Activated CD8-positive, alpha-beta memory T cell treated with anti-CD3 and anti-CD28 coated beads, Interleukin-2, amount 50 U/mL, for 1 hour (primary cell): Measurements from ENCODE around the gene ISLR.

Experiments
- DNase-seq: peaks from one replicate; pipeline ENCODE4 v3.0.0-alpha.2; 2020; ENCODE audit errors: extremely low read depth

Gene ISLR

DNA sequence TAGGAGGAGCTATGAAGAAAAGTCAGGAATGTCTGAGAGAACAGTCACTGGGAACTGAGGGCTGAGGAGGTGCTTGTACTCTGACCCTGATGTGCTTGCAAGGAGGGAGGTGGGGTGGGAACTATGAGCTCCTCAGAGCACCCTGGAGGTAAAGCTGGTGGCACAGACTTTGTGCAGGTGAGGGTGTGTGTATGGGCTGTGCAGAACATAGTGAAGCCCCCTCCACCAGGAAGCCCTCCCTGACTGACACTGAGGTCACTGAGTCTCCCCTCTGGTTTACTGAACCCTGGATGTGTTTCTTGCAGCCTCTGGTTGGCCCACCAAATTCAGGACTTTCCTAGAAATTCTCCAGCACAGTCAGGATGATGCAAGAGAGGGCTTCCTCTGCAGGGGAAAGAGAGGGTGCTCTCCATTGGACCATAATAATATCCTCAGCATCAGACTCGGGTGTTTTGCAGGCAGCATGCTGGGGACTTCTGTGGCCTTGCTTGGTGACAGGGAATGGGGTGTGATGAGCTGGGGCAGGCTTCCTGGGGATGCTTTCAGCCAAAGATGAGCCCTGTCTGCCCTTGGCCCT is 1.5 kb upstream of the ISLR start:
- no peak for DNase-seq

DNA sequence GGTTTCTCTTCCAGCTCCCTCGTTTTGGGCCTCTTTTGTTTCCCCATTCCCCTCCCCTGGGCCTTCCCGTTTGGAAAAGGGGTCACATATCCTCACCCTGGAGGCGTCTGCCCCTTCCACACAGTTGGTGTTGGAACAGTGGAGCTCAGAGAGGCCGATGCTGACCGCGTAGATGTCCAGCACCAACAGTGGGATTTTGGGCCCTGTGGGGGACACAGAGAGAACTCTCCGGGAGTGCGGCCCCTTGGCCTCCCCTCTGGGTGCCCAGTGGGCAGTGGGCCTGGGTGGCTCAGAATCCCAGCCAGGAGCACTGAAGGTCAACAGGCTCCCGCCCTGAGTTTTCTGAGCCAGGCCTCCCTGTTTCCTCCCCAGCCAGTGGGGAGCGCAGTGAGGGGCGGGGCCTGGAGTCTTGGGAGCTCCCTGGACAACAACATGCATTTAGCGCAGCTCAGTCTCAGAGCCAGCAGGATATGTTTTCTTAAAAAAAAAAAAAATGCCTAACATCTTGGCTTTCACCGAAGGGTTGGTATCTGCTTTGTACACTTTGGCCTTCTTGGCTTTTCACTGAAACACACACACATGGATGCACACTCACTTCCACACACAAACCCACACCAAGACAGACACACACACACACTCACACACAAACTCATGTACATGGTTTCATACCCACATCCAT is 670 bp upstream of the ISLR start:
- DNase-seq = no peak

DNA sequence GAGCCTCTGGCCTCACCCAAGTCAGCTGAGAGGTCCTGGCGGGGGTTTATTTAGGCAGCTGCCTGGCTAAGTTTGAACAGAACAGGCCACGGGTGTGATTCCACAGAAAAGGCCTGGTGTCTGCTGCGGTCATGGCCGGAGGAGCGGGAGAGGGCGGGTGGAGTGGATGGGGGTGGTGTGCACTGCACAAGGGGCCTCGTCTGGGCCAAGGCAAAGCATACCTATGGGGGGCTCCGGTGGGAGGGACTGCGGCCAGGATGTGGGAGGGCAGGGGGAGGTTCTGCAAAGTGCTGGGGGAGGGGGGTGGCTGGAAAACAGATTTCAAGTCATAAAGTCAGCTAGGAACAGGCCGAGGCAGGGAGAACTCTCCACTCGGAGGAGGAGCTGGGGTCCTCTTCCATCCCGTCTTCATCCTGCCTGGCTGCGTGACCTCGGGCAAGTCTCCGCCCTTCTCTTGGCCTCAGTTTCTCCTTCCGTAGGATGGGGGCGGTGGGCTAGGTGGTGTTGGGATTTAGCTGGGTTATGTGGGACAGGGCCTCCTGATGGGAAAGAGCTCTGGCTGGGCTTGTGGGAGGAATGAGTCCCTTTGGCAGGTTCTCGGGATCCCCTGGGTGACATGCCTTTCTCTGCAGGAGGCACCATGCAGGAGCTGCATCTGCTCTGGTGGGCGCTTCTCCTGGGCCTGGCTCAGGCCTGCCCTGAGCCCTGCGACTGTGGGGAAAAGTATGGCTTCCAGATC is 878 bp downstream of the ISLR start:
- DNase-seq = no peak

DNA sequence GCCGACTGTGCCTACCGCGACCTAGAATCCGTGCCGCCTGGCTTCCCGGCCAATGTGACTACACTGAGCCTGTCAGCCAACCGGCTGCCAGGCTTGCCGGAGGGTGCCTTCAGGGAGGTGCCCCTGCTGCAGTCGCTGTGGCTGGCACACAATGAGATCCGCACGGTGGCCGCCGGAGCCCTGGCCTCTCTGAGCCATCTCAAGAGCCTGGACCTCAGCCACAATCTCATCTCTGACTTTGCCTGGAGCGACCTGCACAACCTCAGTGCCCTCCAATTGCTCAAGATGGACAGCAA is 1.4 kb downstream of the ISLR start:
- DNase-seq = no peak

DNA sequence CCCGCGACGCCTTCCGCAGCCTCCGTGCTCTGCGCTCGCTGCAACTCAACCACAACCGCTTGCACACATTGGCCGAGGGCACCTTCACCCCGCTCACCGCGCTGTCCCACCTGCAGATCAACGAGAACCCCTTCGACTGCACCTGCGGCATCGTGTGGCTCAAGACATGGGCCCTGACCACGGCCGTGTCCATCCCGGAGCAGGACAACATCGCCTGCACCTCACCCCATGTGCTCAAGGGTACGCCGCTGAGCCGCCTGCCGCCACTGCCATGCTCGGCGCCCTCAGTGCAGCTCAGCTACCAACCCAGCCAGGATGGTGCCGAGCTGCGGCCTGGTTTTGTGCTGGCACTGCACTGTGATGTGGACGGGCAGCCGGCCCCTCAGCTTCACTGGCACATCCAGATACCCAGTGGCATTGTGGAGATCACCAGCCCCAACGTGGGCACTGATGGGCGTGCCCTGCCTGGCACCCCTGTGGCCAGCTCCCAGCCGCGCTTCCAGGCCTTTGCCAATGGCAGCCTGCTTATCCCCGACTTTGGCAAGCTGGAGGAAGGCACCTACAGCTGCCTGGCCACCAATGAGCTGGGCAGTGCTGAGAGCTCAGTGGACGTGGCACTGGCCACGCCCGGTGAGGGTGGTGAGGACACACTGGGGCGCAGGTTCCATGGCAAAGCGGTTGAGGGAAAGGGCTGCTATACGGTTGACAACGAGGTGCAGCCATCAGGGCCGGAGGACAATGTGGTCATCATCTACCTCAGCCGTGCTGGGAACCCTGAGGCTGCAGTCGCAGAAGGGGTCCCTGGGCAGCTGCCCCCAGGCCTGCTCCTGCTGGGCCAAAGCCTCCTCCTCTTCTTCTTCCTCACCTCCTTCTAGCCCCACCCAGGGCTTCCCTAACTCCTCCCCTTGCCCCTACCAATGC is 2.0 kb downstream of the ISLR start:
- DNase-seq = no peak

DNA sequence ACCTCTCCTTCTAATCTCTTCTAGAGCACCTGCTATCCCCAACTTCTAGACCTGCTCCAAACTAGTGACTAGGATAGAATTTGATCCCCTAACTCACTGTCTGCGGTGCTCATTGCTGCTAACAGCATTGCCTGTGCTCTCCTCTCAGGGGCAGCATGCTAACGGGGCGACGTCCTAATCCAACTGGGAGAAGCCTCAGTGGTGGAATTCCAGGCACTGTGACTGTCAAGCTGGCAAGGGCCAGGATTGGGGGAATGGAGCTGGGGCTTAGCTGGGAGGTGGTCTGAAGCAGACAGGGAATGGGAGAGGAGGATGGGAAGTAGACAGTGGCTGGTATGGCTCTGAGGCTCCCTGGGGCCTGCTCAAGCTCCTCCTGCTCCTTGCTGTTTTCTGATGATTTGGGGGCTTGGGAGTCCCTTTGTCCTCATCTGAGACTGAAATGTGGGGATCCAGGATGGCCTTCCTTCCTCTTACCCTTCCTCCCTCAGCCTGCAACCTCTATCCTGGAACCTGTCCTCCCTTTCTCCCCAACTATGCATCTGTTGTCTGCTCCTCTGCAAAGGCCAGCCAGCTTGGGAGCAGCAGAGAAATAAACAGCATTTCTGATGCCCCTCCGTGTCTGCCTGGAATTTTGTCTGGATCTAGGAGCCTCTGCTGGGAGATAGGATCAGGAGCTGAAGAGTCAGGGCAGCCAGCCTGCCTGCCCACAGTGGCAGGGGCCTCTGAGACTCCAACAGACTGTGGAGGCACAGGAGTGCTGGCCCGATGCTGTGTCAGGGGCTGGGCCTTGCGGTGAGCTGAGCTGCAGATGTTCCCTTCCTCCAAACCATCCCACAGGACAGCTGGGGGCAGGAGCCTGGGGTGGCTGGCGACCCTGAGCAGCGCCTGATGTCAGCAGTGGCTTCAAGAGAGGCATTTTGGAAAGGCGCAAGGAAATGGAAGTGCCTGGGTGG is 3.0 kb downstream of the ISLR start:
- DNase-seq = no peak

DNA sequence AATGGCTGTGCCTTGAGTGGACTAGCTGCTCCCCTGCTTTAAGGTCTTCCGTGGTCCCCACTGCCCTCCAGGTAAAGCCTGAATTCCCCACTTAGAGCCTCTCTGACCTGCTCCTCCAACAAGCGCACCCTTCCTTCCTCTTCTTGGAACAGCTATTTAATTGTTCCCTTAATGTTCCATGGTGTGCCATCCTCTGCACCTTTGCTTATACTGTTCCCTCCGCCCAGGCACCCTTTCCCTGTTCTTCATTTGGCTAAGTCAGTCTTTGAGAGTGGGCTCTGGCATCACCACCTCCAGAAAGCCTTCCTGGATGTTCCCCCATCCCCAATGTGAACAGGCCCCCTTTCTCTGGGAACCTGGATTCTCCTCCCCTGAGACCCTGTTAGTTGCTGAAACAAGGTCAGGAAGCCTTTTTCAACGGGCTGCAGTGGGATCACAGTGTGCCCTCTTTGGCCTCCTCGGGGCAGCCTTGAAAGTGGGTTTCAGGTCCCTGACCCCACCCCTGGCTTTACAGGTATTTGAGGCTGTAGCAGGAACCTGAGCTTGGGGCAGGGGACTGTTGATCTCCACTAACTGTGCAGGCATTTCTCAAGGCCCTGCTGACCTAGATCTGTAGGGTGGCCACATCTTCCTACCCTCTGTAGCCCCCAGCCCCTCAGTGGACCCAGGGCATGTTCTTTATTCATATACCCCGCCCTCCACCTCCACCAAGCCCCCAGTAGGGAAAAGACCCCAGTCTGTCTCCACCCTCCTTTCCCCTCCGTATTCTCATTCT is 5.0 kb downstream of the ISLR start:
- DNase-seq = no peak

DNA sequence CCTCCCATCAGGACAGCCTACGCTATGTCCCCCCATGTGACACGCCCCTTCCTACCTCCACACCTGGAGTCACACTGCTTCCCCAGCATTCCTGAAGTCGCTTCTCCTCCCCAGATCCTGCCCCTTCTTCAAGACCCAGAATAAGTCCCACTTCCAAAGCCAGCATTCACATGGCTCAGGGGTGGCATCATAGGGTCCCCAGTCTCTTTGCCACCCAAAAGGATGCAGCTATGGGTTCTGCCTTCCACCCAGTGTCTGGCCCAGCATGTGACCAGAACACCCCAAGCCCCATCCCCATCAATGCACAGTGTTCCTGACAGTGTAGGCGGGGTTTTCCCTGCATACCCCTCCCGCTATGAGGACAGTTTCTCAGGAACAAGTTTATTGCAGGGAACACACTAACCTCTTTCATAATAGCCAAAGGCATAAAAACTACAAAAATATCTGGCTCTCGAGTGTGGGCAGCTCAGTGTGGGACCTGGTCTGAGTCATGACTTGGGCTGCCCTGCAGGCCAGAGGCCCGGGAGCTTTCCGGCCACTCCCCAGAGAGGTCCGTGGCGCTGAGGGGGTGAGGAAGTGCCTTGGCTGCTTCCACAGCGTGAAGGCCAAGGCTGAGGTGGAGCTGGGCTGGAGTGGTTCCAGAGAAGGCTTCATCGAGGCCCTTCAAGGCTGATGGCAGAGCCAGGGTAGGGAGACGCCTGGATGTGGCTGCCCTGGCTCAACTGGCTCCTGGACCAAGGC is 5.8 kb downstream of the ISLR start:
- no peak for DNase-seq

DNA sequence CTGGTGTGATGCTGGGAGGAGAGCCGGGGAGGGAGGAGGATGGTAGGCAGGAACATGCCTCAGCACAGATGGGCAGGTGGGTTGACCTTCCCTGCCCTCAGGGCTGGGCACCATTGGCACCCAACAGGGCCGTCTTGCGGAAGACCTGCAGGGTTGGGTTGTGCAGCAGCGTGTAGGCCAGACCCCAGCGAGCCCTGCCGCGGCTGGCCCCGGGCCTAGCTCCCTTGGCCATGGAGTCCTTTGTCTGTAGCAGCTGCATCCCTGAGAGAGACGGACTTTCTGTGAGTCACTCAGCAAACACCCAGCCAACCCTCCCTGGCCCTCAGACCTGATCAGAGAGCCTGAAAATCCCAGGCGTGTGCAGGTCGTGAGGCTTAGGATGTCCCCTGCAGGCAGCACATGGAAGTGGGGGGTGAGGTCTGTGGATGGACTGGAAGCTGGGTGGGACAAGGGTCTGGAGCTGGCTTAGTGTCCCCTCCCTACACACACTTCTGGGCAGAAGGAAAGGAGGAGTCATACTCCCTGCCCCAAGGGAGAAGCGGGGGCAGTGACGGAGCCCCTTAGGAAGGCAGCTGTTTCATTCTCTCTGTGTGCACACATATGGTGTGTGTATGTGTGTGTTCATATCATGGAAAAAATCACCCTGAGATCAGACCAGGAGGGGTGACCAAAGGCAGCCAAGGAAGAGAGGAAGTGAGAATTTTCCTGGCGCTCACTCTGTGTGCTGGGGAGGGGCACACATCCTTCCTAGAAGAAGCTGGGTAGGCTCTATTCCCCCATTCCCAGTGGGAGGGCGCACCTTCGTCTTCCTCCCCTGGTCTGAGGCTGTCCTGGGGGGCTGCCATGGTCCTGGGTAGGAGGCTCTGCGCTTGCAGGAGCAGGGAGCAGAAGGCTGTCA is 6.7 kb downstream of the ISLR start:
- DNase-seq = no peak

DNA sequence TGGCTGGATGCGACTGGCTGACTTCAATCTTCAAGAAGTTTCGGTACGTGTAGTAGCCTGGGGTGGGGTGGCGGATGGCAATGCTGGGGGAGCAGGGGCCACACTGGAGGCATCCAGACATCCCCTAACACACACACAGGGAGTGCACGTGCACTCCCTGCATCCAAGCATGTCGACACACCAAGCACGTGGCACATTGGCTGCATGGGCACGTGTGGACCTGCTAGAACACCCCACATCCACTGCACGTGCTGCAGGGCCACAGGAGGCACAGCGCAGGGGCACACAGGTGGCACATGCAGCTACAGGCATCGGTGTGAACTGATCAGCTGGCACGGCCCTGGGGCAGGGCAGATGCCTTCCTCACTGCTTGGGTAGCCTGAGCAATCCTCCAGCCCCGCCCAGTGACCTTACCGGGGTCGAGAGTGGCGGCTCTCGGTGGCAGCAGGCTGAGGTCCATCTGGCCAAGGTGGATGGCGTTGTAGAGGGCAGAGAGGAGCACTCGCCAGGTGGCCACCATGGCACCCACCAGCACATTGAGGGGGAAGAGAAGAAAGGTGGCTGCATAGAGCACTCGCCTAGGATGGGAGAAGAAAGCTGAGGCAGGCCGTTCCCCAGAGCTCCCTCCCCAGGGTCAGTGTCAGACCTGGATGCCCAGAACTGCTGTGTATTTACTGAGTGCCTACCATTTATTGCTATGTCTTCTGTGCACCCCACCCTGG is 7.5 kb downstream of the ISLR start:
- no peak for DNase-seq

DNA sequence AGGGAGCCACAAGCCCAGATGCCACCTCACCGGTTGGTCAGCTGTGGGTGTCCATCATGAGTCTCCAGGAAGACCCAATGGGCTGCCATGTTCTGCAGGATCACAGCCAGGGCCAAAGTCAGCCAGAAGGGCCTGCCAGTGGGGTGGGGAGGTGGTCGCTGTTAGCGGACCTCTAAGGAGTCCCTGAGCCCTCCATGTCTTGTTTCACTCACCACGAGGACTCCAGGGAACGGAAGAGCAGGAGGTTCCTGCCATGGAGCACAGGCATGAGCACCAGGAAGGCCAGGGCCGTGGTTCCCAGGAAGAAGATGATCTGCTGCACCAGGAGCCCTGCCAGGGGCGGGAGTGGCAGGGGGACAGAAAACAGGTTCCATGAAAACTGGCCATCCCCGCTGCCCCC is 8.6 kb downstream of the ISLR start:
- DNase-seq = no peak

DNA sequence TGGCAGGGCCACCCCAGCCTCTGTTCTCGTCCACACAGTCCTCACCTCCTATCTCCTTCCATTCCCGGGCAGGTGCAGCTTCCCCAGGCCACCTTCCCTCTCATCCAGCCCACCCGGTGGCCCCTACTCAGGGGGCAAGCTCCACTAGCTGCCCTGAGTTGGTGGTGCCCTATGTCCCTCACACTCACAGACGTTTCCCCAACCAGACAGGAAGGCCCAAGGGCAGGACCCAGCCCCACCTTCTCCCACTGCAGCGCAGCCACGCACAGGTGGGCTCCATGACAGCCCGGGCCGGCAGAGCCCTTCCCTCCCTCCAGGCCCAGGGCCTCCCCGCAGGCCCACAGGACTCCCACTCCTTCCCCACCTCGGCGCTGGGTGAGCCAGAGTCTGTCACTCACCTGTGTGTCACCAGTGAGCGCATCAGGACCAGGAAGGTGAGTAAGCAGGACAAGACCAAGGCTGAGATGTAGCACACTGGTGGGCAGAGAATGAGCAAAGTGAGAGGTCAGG is 11.1 kb downstream of the ISLR start:
- no peak for DNase-seq

DNA sequence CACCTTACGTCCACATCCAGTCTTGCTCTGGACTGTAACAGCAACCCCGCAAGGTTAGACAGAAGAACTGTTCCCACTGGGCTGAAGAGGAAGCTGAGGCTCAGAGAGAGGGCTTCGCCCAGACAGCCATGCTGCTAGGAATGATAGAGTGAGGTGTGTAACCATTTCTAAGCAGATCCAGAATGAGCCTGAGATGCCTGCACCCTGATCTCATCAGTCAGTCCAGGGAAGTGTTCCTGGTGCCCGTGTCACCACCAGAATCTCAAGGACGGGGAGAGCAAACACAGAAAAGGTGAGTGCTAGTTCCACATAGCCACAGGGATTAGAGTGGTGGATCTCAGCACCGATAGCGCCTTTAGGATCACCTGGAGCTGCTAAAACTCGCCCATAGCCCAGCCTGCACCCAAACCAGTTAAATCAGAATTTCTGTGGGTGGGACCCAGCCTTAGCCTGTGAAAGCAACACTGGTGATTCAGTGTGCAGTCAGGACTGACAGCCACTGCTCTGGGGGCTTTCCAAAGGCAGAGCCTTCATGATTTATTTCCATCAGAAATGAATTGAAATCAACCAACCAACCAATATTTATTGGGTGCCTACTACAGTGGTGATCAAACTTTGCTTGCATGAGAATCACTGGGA is 12.3 kb downstream of the ISLR start:
- DNase-seq = no peak

DNA sequence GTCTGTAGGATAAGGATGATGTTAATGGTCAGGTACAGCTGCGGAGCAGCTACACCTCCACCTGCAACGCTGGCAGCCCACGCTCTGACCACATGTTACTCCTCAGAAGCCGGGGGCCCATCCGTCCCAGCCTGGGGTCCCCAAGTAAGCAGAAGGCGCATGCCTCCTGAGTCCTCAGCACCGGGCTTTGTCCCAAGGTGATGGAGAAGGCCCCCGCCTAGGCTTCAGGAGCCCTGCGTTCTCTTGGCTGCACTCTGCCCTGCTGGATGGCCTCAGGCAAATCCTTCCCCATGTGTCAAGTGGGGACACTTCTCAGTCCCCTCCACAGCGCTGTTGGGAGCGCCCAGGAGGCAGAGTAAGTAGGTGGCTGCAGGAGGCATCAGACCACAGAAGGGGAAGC is 14.7 kb downstream of the ISLR start:
- DNase-seq = no peak

DNA sequence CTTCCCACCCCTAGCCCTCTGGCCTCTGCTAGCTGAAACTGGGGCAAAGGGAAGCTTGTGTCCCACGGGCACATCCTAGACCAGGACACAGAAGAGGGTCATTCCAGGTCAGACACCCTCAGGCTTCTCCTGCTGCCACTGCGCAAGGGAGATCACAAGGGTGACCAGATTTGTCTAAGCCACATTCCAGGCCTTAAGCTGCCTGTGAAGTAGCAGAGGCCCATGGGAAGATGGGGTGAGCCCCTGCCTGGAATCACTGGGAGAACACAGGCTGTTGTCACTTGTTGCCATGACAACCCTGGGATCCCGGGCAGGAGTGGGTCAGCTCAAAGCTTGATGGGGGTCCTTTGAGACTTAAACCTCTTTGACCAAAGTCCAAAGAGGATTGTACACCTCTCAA is 18.3 kb downstream of the ISLR start:
- no peak for DNase-seq

DNA sequence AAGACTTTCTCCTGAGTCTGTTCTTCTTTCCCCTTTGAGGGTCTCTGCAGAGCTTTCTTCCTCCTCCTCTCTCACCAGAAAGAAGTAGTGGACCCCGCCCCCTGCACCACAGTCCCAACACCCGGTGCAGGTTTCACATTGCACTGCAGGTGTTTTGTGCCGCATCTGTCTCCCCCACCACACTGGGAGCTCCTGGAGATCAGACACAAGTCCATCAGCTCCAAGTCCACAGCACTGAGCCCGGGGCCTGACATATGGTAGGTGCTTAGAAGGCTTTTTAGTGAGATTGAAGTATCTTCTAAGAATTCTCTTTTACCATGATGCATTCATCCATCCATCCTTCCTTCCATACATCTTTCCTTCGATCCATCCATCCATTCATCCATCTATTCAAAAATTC is 19.2 kb downstream of the ISLR start:
- no peak for DNase-seq

DNA sequence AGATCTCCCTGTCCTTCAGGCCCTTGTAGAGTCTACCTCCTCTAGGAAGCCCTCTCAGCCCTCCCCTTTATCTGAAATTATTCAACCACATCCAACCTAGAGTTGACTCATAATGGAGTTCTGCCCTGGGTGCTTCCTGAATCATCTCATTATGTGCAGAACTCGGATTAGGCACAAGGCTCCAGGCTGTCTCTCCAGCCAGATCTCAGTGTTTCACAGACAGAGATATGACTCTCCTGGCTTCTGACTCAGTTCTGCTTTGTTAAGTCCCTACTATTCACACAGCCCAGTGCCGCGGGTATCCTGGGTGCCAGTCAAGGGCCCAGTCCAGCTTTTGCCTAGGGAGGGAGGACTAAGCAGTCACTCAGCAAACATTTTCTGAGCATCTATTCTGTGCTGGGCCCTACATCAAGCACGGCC is 19.8 kb downstream of the ISLR start:
- DNase-seq = no peak
